H9 (cell line): ENCODE data around the gene SMDT1. TPM values are rescaled to one million over a fixed set of nuclear protein-coding genes. Genes with fewer than 3 reads are reported as not detected.
A peak's percentile ranks its signal among the peaks of the same experiment; 100 is the strongest.

Experiments used
- DNase-seq: peaks from one replicate; pipeline ENCODE4 v3.0.0-alpha.2; 2017
- H2AFZ ChIP-seq: one replicate; pipeline ENCODE4 v1.6.1; 2013; ENCODE audit warnings: mild to moderate bottlenecking, low read length, control low read depth, moderate library complexity
- H2AK5ac ChIP-seq: 2 replicates; pipeline ENCODE4 v1.6.1; 2013; ENCODE audit warnings: low read length, control low read depth, mixed read lengths; ENCODE audit not compliant: insufficient read length
- H2BK120ac ChIP-seq: one replicate; pipeline ENCODE4 v1.6.1; 2013; ENCODE audit warnings: low read depth, mild to moderate bottlenecking, low read length, control low read depth, inconsistent platforms; ENCODE audit not compliant: poor library complexity, severe bottlenecking
- H2BK12ac ChIP-seq: 2 replicates; pipeline ENCODE4 v1.6.1; 2013; ENCODE audit warnings: low read length, control low read depth, mixed read lengths, low read depth; ENCODE audit not compliant: insufficient read length
- H2BK15ac ChIP-seq: 2 replicates; pipeline ENCODE4 v1.6.1; 2013; ENCODE audit warnings: low read depth, low read length, control low read depth
- H2BK20ac ChIP-seq: one replicate; pipeline ENCODE4 v1.6.1; 2013; ENCODE audit warnings: low read depth, mild to moderate bottlenecking, low read length, control low read depth, inconsistent platforms; ENCODE audit not compliant: poor library complexity, severe bottlenecking
- H2BK5ac ChIP-seq: 2 replicates; pipeline ENCODE4 v1.6.1; 2013; ENCODE audit warnings: low read length, control low read depth, mixed read lengths; ENCODE audit not compliant: insufficient read length
- H3K14ac ChIP-seq: 2 replicates; pipeline ENCODE4 v1.6.1; 2013; ENCODE audit warnings: low read length, control low read depth; ENCODE audit not compliant: insufficient read depth
- H3K18ac ChIP-seq: 2 replicates; pipeline ENCODE4 v1.6.1; 2013; ENCODE audit warnings: low read depth, mild to moderate bottlenecking, mixed read lengths, low read length, control low read depth; ENCODE audit not compliant: insufficient read length
- H3K23ac ChIP-seq: 2 replicates; pipeline ENCODE4 v1.6.1; 2013; ENCODE audit warnings: low read length, control low read depth, mixed read lengths, low read depth; ENCODE audit not compliant: insufficient read length
- H3K23me2 ChIP-seq: 2 replicates; pipeline ENCODE4 v1.6.1; 2013; ENCODE audit warnings: low read depth, mild to moderate bottlenecking, mixed read lengths, low read length, control low read depth; ENCODE audit not compliant: insufficient read length, poor library complexity, severe bottlenecking
- H3K27ac ChIP-seq: 2 replicates; pipeline ENCODE4 v1.5.1; 2013; ENCODE audit warnings: low read length, control low read depth, mixed read lengths, low read depth; ENCODE audit not compliant: insufficient read length
- H3K27me3 ChIP-seq: 2 replicates; pipeline ENCODE4 v1.6.1; 2013; ENCODE audit warnings: low read length, control low read depth, inconsistent platforms; ENCODE audit not compliant: insufficient read depth
- H3K4ac ChIP-seq: 2 replicates; pipeline ENCODE4 v1.6.1; 2013; ENCODE audit warnings: low read depth, mild to moderate bottlenecking, control low read depth, inconsistent platforms, low read length, moderate library complexity
- H3K4me1 ChIP-seq: 2 replicates; pipeline ENCODE4 v1.6.1; 2013; ENCODE audit warnings: low read length, control low read depth, inconsistent platforms; ENCODE audit not compliant: insufficient read depth
- H3K4me2 ChIP-seq: 2 replicates; pipeline ENCODE4 v1.6.1; 2013; ENCODE audit warnings: low read length, control low read depth, mixed read lengths; ENCODE audit not compliant: insufficient read length, insufficient read depth
- H3K56ac ChIP-seq: 2 replicates; pipeline ENCODE4 v1.6.1; 2013; ENCODE audit warnings: low read depth, mild to moderate bottlenecking, mixed read lengths, low read length, control low read depth; ENCODE audit not compliant: insufficient read length
- H3K79me1 ChIP-seq: 2 replicates; pipeline ENCODE4 v1.6.1; 2013; ENCODE audit warnings: low read depth, mild to moderate bottlenecking, moderate library complexity, low read length, control low read depth, inconsistent platforms; ENCODE audit not compliant: insufficient read depth, poor library complexity, severe bottlenecking
- H3K79me2 ChIP-seq: 2 replicates; pipeline ENCODE4 v1.6.1; 2013; ENCODE audit warnings: low read length, control low read depth, inconsistent platforms; ENCODE audit not compliant: insufficient read depth
- H3K9ac ChIP-seq: 2 replicates; pipeline ENCODE4 v1.6.1; 2013; ENCODE audit warnings: low read length, control low read depth, mixed read lengths; ENCODE audit not compliant: insufficient read length; ENCODE audit errors: extremely low read depth
- H3K9me3 ChIP-seq: one replicate; pipeline ENCODE4 v1.6.1; 2013; ENCODE audit warnings: low read depth, low read length, inconsistent platforms; ENCODE audit not compliant: control insufficient read depth
- H3T11ph ChIP-seq: one replicate; pipeline ENCODE4 v1.6.1; 2013; ENCODE audit warnings: mild to moderate bottlenecking, low read length, control low read depth, inconsistent platforms
- H4K20me1 ChIP-seq: one replicate; pipeline ENCODE4 v1.6.1; 2013; ENCODE audit not compliant: control insufficient read depth, insufficient read length, insufficient read depth
- H4K5ac ChIP-seq: 2 replicates; pipeline ENCODE4 v1.6.1; 2013; ENCODE audit warnings: low read depth, mild to moderate bottlenecking, mixed read lengths, low read length, control low read depth; ENCODE audit not compliant: insufficient read length
- H4K8ac ChIP-seq: replicated peaks from 2 replicates; pipeline ENCODE4 v1.6.1; 2013; ENCODE audit warnings: low read length, control low read depth, mixed read lengths, low read depth; ENCODE audit not compliant: insufficient read length
- H4K91ac ChIP-seq: 2 replicates; pipeline ENCODE4 v1.6.1; 2013; ENCODE audit warnings: low read depth, mild to moderate bottlenecking, moderate library complexity, mixed read lengths, low read length, control low read depth; ENCODE audit not compliant: insufficient read length
- H3K27ac Mint-ChIP-seq, 3 experiments: 2 replicates in 2 of 3; 3 replicates in 1 of 3; pipeline ENCODE4 v1.8.0; 2020 to 2021; ENCODE audit warnings: mixed read lengths in 3 of 3, mild to moderate bottlenecking in 1 of 3, moderate library complexity in 1 of 3
- H3K27me3 Mint-ChIP-seq: 2 replicates; pipeline ENCODE4 v1.8.0; 2021; ENCODE audit warnings: low read depth, mild to moderate bottlenecking, moderate library complexity, mixed read lengths
- H3K36me3 Mint-ChIP-seq, 3 experiments: 2 replicates in 2 of 3; 3 replicates in 1 of 3; pipeline ENCODE4 v1.8.0; 2020 to 2021; ENCODE audit warnings: low read depth in 3 of 3, mixed read lengths in 3 of 3; ENCODE audit not compliant: insufficient read depth in 1 of 3
- H3K4me1 Mint-ChIP-seq, 2 experiments: 2 replicates each; pipeline ENCODE4 v1.8.0; 2020; ENCODE audit warnings: mixed read lengths in 2 of 2
- H3K4me3 Mint-ChIP-seq, 2 experiments: 2 replicates in 1 of 2; 3 replicates in 1 of 2; pipeline ENCODE4 v1.8.0; 2020 to 2021; ENCODE audit warnings: mild to moderate bottlenecking in 2 of 2, mixed read lengths in 2 of 2, moderate library complexity in 1 of 2
- H3K9me3 Mint-ChIP-seq, 2 experiments: 2 replicates in 1 of 2; 3 replicates in 1 of 2; pipeline ENCODE4 v1.8.0; 2020; ENCODE audit warnings: mild to moderate bottlenecking in 2 of 2, mixed read lengths in 2 of 2, moderate library complexity in 1 of 2
- WGBS: extraction: QIAGEN DNeasy Blood & Tissue Kit; methylation state at CpG from one replicate; pipeline ENCODE4 v1.1.7; 2013; ENCODE audit warnings: missing lambda C conversion rate, low lambda C conversion rate, mixed read lengths; ENCODE audit not compliant: insufficient read length; ENCODE audit errors: extremely low coverage; 5-methylcytosine and 5-hydroxymethylcytosine counted together
- total RNA-seq: library from RNA; stranded (reverse); gene quantifications from 2 replicates; pipeline ENCODE4 v1.2.1, GENCODE V29; 2021
- TF ChIP-seq, protein P1 (sequence below): fragments of 200-600 bp; sonication (generic); conservative IDR thresholded peaks from 3 replicates; pipeline ENCODE4 v1.8.0; 2021; ENCODE audit warnings: antibody characterized with exemption, mild to moderate bottlenecking

Gene SMDT1
- total RNA-seq, 1 experiment from 2014 or later, result 45.0 TPM

DNA sequence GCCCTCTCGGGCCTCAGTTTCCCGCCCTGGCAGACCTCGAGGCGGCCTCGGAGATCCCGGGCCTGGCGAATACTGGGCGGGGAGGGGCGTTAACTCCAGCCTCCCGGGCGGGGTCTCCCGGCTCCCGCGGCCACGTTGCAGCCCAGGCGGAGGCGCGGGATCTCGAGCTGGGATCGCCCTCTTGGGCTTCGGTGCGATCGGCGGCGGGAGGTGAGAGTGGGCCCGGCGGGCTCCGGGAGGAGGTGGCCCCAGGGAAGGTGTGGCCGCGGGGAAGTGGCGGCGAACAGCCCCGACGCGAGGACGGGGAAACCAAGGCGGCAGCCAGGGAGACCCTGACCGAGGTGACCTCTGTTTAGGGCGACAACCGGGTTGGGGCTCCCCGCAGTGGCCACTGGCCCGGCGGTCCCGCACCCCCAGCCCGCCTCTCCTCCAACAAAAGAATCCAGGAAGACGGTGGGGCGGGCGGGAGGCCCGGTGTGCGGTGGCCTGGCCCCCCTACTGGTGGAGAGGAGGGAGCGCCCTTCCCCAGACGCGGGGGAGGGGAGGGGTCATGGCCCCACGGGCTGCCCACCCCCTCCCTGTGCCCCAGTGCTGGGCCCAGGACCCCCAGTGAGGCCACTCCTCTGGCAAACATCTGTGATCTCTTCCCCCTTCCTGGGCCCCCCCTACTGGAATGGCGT is 5.2 kb upstream of the SMDT1 start, which contains the start of gene PHETA2:
TSS of gene PHETA2 (plus strand) at position 117 of the 680 bp plus-strand sequence. CDS start 3,046 bp downstream, outside the sequence.
- peak within 1 kb of the TSS in 1 of 3 experiments; percentile 10; a peak in 2 of 7 replicates for H3K27ac Mint-ChIP-seq
- no peak within 1 kb of the TSS for H4K8ac ChIP-seq

More for the DNA sequence above, 5.2 kb upstream of the SMDT1 start, which contains the start of gene PHETA2:
- peak within 1 kb of the TSS; percentile 72 for H3K18ac ChIP-seq
- no peak within 1 kb of the TSS for H3K23ac ChIP-seq
- no peaks in the 10 kb centered on the region for H3K79me2 ChIP-seq
- H3K9ac ChIP-seq, result no peak within 1 kb of the TSS
- no peak within 1 kb of the TSS for H3T11ph ChIP-seq
- no peaks in the 10 kb centered on the region for H4K20me1 ChIP-seq
- H3K9me3 ChIP-seq, result no peaks in the 10 kb centered on the region
- H2BK15ac ChIP-seq, result no peak within 1 kb of the TSS
- H2AK5ac ChIP-seq, result no peak within 1 kb of the TSS
- H3K14ac ChIP-seq, result peak within 1 kb of the TSS; percentile 95
- H3K27ac ChIP-seq, result no peak within 1 kb of the TSS
- no peak within 1 kb of the TSS for H4K5ac ChIP-seq
- no peaks in the 10 kb centered on the region; a peak in 1 of 7 replicates for H3K36me3 Mint-ChIP-seq
- H3K56ac ChIP-seq, result no peak within 1 kb of the TSS
- no peak within 1 kb of the TSS for H2BK12ac ChIP-seq
- no peak within 1 kb of the TSS for H2BK5ac ChIP-seq
- peaks cover 8% of the 10 kb centered on the region for H3K23me2 ChIP-seq
- H3K4me1 ChIP-seq, result no peaks in the 10 kb centered on the region
- no peak within 1 kb of the TSS for H4K91ac ChIP-seq
- H2BK20ac ChIP-seq, result no peak within 1 kb of the TSS
- H3K27me3 ChIP-seq, result no peaks in the 10 kb centered on the region
- WGBS, result no CpG with 5 or more reads among the region's 55 CpGs
- no peaks in the 10 kb centered on the region for H3K9me3 Mint-ChIP-seq
- peaks cover 30 to 34% of the 10 kb centered on the region in 2 experiments for H3K4me1 Mint-ChIP-seq
- H3K4me3 Mint-ChIP-seq, result peak within 1 kb of the TSS in 1 of 2 experiments; percentile 27; a peak in 2 of 5 replicates
- H2AFZ ChIP-seq, result no peak within 1 kb of the TSS
- H2BK120ac ChIP-seq, result no peak within 1 kb of the TSS
- no peak within 1 kb of the TSS for H3K4ac ChIP-seq
- H3K4me2 ChIP-seq, result no peak within 1 kb of the TSS
- peak; percentile 48 for DNase-seq
- TF ChIP-seq, protein P1, sequence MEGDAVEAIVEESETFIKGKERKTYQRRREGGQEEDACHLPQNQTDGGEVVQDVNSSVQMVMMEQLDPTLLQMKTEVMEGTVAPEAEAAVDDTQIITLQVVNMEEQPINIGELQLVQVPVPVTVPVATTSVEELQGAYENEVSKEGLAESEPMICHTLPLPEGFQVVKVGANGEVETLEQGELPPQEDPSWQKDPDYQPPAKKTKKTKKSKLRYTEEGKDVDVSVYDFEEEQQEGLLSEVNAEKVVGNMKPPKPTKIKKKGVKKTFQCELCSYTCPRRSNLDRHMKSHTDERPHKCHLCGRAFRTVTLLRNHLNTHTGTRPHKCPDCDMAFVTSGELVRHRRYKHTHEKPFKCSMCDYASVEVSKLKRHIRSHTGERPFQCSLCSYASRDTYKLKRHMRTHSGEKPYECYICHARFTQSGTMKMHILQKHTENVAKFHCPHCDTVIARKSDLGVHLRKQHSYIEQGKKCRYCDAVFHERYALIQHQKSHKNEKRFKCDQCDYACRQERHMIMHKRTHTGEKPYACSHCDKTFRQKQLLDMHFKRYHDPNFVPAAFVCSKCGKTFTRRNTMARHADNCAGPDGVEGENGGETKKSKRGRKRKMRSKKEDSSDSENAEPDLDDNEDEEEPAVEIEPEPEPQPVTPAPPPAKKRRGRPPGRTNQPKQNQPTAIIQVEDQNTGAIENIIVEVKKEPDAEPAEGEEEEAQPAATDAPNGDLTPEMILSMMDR, result peak; percentile 54
- H3K27me3 Mint-ChIP-seq, result peaks cover 6% of the 10 kb centered on the region
- no peaks in the 10 kb centered on the region for H3K79me1 ChIP-seq
